Measurements from ENCODE around the gene NUDT16. TPM values are rescaled to one million over a fixed set of nuclear protein-coding genes. Genes with fewer than 3 reads are reported as not detected.

Gene NUDT16
- total RNA-seq, 1 experiment from 2014 or later: 42.0 TPM

- no TSS peak for BruUV-seq (replicated peaks)
- H3K36me3 Mint-ChIP-seq (ENCODE audit: insufficient read depth, unreplicated experiment): no peaks in the 10 kb centered on the region
- TF ChIP-seq CTCF (IDR thresholded peaks at IDR 0.05; ENCODE audit: unreplicated experiment): no peak
- no peak overlapping the region for H3K27ac Mint-ChIP-seq (ENCODE audit: unreplicated experiment)
- H3K4me1 Mint-ChIP-seq (ENCODE audit: low read depth, unreplicated experiment): peaks cover 17% of the 10 kb centered on the region
- no peaks in the 10 kb centered on the region for H3K9me3 Mint-ChIP-seq (ENCODE audit: low read depth, unreplicated experiment)
- H3K4me3 Mint-ChIP-seq (ENCODE audit: low read depth, unreplicated experiment): no peak overlapping the region
- intact Hi-C loops (cut with micrococcal nuclease; ENCODE audit: unreplicated experiment): no loop called here
- H3K27me3 Mint-ChIP-seq (ENCODE audit: unreplicated experiment): no peaks in the 10 kb centered on the region
- CTCF ChIA-PET: interaction anchor here (0.5 kb wide), 1 partner anchor 61 kb away, joined by 5 read pairs; no protein-coding TSS in a partner anchor
- no peak for DNase-seq
Measured at GRCh38 chr3:131405411-131405810, 23.8 kb downstream of the NUDT16 start.

DNA sequence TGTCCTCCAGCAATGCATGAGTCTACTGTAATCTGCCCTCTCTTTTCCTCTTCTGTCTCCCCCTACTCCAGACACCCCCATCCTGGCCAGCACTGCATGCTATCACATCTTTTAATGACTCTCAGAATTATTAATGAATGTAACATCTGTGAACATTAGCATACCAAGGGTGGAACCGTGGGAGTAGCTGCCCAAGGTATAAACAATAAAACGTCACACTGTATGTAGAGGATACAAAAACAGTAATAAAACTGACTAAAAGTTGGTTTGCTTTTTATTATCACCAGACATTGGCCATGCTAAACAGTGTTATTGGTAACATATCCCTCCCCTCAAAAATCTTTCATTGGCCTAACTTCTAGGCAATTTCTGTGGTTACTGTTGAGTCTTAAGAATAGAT, 24.7 kb downstream of the NUDT16 start:
- no peaks in the 10 kb centered on the region for H3K36me3 Mint-ChIP-seq (ENCODE audit: insufficient read depth, unreplicated experiment)
- no TSS peak for BruUV-seq (replicated peaks)
- no peaks in the 10 kb centered on the region for H3K27me3 Mint-ChIP-seq (ENCODE audit: unreplicated experiment)
- intact Hi-C loops (cut with micrococcal nuclease; ENCODE audit: unreplicated experiment): no loop called here
- CTCF ChIA-PET: no interaction called here
- peaks cover 17% of the 10 kb centered on the region for H3K4me1 Mint-ChIP-seq (ENCODE audit: low read depth, unreplicated experiment)
- TF ChIP-seq CTCF (IDR thresholded peaks at IDR 0.05; ENCODE audit: unreplicated experiment): no peak
- H3K27ac Mint-ChIP-seq (ENCODE audit: unreplicated experiment): no peak overlapping the region
- H3K4me3 Mint-ChIP-seq (ENCODE audit: low read depth, unreplicated experiment): no peak overlapping the region
- H3K9me3 Mint-ChIP-seq (ENCODE audit: low read depth, unreplicated experiment): no peaks in the 10 kb centered on the region
- DNase-seq: no peak

DNA sequence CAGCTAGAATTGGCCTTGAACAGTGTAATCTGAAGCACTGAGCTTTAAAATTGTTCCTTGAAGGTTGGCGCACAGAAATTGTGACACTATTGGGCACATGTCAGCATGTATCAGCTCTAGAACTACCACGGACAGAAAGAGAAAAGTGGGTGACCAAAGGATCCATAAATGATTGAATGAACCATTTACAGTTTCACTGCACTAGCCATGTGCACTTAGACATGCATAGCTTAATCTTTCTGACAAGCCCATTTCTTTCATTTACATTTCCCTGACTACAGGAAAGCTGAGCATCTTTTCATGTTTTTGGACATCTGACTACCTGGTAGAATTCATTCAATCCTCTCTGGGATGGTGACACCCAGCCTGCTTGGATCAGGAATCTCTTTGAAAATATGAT, 36.2 kb downstream of the NUDT16 start:
- intact Hi-C loops (cut with micrococcal nuclease; ENCODE audit: unreplicated experiment): no loop called here
- Mint-ChIP-seq H3K27me3 (ENCODE audit: unreplicated experiment) (no peaks in the 10 kb centered on the region), H3K27ac (ENCODE audit: unreplicated experiment) (no peak overlapping the region), H3K4me3 (ENCODE audit: low read depth, unreplicated experiment) (no peak overlapping the region), H3K36me3 (ENCODE audit: insufficient read depth, unreplicated experiment) (no peaks in the 10 kb centered on the region), H3K4me1 (ENCODE audit: low read depth, unreplicated experiment) (no peaks in the 10 kb centered on the region), H3K9me3 (ENCODE audit: low read depth, unreplicated experiment) (peaks cover 5% of the 10 kb centered on the region)
- no TSS peak for BruUV-seq (replicated peaks)
- CTCF ChIA-PET: no interaction called here
- DNase-seq: no peak
- no peak for TF ChIP-seq CTCF (IDR thresholded peaks at IDR 0.05; ENCODE audit: unreplicated experiment)

GRCh38 chr3:131421301-131421700, 39.7 kb downstream of the NUDT16 start:
- Mint-ChIP-seq H3K27ac (ENCODE audit: unreplicated experiment) (no peak overlapping the region), H3K36me3 (ENCODE audit: insufficient read depth, unreplicated experiment) (no peaks in the 10 kb centered on the region), H3K27me3 (ENCODE audit: unreplicated experiment) (no peaks in the 10 kb centered on the region), H3K9me3 (ENCODE audit: low read depth, unreplicated experiment) (no peaks in the 10 kb centered on the region), H3K4me3 (ENCODE audit: low read depth, unreplicated experiment) (no peak overlapping the region), H3K4me1 (ENCODE audit: low read depth, unreplicated experiment) (no peaks in the 10 kb centered on the region)
- BruUV-seq (replicated peaks): no TSS peak
- DNase-seq: no peak
- intact Hi-C loops (cut with micrococcal nuclease; ENCODE audit: unreplicated experiment): no loop called here
- TF ChIP-seq CTCF (IDR thresholded peaks at IDR 0.05; ENCODE audit: unreplicated experiment): no peak
- CTCF ChIA-PET: no interaction called here

All from Calu3 (cell line).